ENCODE results near the gene BANK1. TPM values are rescaled to one million over a fixed set of nuclear protein-coding genes. Genes with fewer than 3 reads are reported as not detected.

BANK1 gene
- polyA plus RNA-seq, 1 donor: 0.63 TPM

DNA sequence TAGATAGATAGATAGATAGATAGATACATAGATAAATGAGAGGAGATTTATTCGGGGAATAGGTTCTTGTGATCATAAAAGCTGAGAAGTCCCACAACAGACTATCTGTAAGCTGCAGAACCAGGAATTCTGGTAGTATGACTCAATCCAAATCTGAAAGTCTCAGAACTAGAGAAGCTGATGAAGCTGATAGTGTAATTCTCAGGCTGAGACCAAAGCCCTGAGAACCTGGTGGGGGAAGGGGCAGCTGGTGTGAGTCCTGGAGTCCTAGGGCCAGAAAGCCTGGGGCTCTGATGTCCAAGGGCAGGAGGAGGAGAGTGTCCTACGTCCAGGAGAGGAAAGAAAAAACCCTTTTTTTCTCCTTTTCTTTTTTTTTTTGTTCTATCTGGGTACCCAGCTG, 8.0 kb upstream of the BANK1 start:
- Histone ChIP-seq H3K36me3 (ENCODE audit: control insufficient read depth, insufficient read depth, low read length) (no peaks in the 10 kb centered on the region), H3K4me1 (ENCODE audit: control insufficient read depth, insufficient read depth, low read length) (no peaks in the 10 kb centered on the region), H3K27ac (ENCODE audit: low read length) (no peak overlapping the region), H3K9me3 (ENCODE audit: control insufficient read depth, low read depth, low read length) (no peaks in the 10 kb centered on the region), H3K4me3 (ENCODE audit: low read length) (no peak overlapping the region), H3K27me3 (ENCODE audit: control insufficient read depth, insufficient read depth, low read length) (no peaks in the 10 kb centered on the region)
- WGBS (ENCODE audit: insufficient coverage, low lambda C conversion rate): 100% methylated on average over 1 of the region's 2 CpGs
- DNase-seq: no peak

DNA sequence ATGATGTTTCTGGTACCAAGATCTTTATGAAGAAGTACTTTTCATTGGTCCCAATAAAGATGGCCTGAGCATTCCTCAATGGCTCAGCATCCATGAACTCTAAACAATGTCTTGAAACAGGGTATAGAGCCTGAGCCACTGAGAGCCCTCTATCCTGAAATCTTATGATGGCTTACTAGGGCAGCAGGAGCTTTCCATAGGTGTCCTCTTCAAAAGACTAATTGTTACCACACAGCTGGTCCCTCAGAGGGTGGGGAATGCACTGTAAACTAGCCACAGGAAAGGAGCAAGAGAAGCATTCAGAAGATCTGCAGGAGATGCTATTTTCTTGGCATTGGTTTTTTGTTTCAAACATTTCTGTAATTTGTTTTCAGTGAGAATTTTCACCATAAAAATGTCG, 5.6 kb upstream of the BANK1 start:
- Histone ChIP-seq H3K4me1 (ENCODE audit: control insufficient read depth, insufficient read depth, low read length) (no peaks in the 10 kb centered on the region), H3K4me3 (ENCODE audit: low read length) (no peak overlapping the region), H3K27me3 (ENCODE audit: control insufficient read depth, insufficient read depth, low read length) (no peaks in the 10 kb centered on the region), H3K9me3 (ENCODE audit: control insufficient read depth, low read depth, low read length) (no peaks in the 10 kb centered on the region), H3K36me3 (ENCODE audit: control insufficient read depth, insufficient read depth, low read length) (no peaks in the 10 kb centered on the region), H3K27ac (ENCODE audit: low read length) (no peak overlapping the region)
- WGBS (ENCODE audit: insufficient coverage, low lambda C conversion rate): 75% methylated on average over 1 of the region's 1 CpG
- DNase-seq: no peak

DNA sequence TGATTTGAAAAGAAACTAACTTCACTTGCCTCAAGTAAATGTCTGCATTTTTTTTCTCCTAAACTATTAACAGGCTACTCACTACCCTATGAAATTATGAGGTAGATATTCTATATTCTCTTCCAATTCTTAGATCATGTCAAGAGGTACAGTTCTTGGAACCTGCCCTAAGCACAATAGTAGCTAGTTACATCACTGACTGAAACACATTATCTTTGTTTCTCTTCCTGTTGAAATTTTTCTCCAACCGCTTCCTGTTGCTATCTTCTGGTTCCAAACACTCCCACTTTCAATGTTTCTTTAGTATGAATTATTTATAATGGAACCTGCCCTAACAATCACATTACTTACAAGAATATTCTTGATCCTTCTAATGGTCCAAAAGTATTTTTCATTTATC, 5.0 kb upstream of the BANK1 start:
- WGBS (ENCODE audit: insufficient coverage, low lambda C conversion rate): 88% methylated on average over 1 of the region's 1 CpG
- H3K9me3 ChIP-seq (ENCODE audit: control insufficient read depth, low read depth, low read length): no peaks in the 10 kb centered on the region
- no peak overlapping the region for H3K4me3 ChIP-seq (ENCODE audit: low read length)
- H3K36me3 ChIP-seq (ENCODE audit: control insufficient read depth, insufficient read depth, low read length): no peaks in the 10 kb centered on the region
- H3K27ac ChIP-seq (ENCODE audit: low read length): no peak overlapping the region
- DNase-seq: peak in 1 of 2 donors; percentile 4
- H3K4me1 ChIP-seq (ENCODE audit: control insufficient read depth, insufficient read depth, low read length): no peaks in the 10 kb centered on the region
- H3K27me3 ChIP-seq (ENCODE audit: control insufficient read depth, insufficient read depth, low read length): peaks cover under 1% of the 10 kb centered on the region

DNA sequence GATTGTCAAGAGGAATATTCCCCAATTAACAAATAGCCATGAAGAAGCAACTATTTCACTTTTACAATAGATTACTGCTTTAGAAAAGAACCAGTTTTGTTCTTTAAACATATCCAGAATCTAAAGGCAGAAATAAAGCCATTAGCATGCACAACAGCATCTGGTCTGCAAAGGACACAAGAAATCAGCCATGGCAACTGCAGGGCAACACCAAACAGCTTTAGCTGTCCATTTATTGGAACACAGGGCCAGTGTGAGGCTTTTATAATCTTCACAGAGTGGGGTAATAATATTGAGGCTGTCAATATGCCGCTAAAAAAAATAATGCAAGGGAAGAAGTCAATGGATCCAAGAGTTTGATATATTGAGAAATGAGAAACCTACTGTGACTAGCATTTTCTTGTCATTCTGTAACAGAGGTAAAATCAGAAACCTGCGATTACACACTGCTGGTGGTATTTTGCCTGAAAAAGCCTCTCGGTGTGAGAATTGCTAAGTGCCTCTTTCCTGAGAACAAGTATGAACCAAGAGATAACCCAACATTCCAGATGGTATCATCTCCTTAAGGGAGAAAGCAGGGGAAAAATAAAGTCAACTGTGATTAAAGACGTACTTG, 2.7 kb upstream of the BANK1 start:
- WGBS (ENCODE audit: insufficient coverage, low lambda C conversion rate): 90% methylated on average over 1 of the region's 4 CpGs
- Histone ChIP-seq H3K4me1 (ENCODE audit: control insufficient read depth, insufficient read depth, low read length) (no peaks in the 10 kb centered on the region), H3K27ac (ENCODE audit: low read length) (no peak overlapping the region), H3K36me3 (ENCODE audit: control insufficient read depth, insufficient read depth, low read length) (no peaks in the 10 kb centered on the region), H3K27me3 (ENCODE audit: control insufficient read depth, insufficient read depth, low read length) (peaks cover 9% of the 10 kb centered on the region), H3K4me3 (ENCODE audit: low read length) (no peak overlapping the region), H3K9me3 (ENCODE audit: control insufficient read depth, low read depth, low read length) (no peaks in the 10 kb centered on the region)
- no peak for DNase-seq

DNA sequence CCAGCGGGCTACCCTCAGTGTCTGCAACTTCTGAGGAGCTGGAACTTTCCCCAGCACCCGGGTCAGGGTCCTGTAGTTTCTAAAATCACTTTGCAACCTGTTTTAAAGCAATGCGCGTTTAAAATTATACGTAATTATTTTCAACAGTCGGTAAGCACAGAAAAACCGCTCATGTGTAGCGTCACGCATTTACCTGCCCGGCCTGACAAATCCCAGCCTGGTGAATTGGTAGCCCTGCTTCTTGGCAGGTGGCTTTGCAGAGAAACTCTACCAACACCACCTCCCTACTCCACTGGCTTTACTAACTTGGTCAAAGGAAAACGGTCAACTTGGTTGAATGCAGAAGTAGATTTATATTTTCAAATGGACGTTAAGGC, 640 bp downstream of the BANK1 start:
- H3K27me3 ChIP-seq (ENCODE audit: control insufficient read depth, insufficient read depth, low read length): peaks cover 9% of the 10 kb centered on the region
- H3K4me1 ChIP-seq (ENCODE audit: control insufficient read depth, insufficient read depth, low read length): no peaks in the 10 kb centered on the region
- DNase-seq: no peak
- no peak overlapping the region for H3K27ac ChIP-seq (ENCODE audit: low read length)
- 80% methylated on average over 1 of the region's 12 CpGs for WGBS (ENCODE audit: insufficient coverage, low lambda C conversion rate)
- peak overlapping the region; percentile 61 for H3K4me3 ChIP-seq (ENCODE audit: low read length)
- H3K9me3 ChIP-seq (ENCODE audit: control insufficient read depth, low read depth, low read length): no peaks in the 10 kb centered on the region
- no peaks in the 10 kb centered on the region for H3K36me3 ChIP-seq (ENCODE audit: control insufficient read depth, insufficient read depth, low read length)

DNA sequence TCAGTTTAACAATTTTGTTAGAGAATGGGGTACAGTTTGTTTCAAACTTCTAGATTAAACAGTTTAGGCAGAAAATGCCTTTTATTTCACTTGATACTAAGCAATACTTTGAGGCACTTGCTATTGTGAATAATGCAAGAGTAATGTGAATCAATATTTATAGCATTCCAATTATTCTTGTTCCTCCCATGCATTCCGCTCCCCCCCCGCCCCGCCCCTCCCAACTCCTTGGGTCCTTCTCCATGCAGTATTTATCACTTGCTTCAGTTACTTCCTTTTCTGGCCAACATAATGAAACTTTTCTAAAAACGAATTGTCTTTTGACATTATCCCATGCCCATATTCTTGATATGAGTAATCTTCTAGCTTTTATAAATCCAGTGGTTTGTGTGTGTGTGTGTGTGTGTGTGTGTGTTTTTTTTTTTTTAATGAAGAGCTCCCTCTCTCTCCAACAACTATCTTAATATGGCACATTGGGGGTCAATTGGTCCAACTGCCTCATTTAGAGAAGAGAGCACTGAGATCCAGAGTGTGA, 1.6 kb downstream of the BANK1 start:
- H3K36me3 ChIP-seq (ENCODE audit: control insufficient read depth, insufficient read depth, low read length): no peaks in the 10 kb centered on the region
- no peaks in the 10 kb centered on the region for H3K9me3 ChIP-seq (ENCODE audit: control insufficient read depth, low read depth, low read length)
- H3K27me3 ChIP-seq (ENCODE audit: control insufficient read depth, insufficient read depth, low read length): peaks cover 9% of the 10 kb centered on the region
- 90% methylated on average over 2 of the region's 4 CpGs for WGBS (ENCODE audit: insufficient coverage, low lambda C conversion rate)
- no peak overlapping the region for H3K4me3 ChIP-seq (ENCODE audit: low read length)
- no peaks in the 10 kb centered on the region for H3K4me1 ChIP-seq (ENCODE audit: control insufficient read depth, insufficient read depth, low read length)
- DNase-seq: no peak
- H3K27ac ChIP-seq (ENCODE audit: low read length): no peak overlapping the region

DNA sequence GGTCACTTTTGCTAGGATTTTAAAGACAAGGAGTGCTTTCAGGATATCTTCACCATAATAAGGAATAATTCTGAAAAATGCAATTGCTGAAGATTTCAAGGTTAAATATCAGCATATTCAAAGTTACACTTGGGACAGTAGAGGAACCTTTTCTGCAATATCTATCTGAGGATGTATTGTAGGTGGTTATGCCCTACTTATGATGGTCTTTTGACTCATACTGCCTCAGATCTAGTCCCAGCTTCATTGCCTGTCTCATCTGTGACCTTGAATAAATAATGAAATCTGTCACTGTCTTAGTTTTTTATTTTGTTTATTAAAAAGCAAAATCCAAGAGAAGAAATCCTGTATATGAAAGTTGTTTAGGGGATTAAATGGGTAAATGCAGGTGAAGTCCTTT, 2.9 kb downstream of the BANK1 start:
- Histone ChIP-seq H3K4me1 (ENCODE audit: control insufficient read depth, insufficient read depth, low read length) (no peaks in the 10 kb centered on the region), H3K4me3 (ENCODE audit: low read length) (no peak overlapping the region), H3K27me3 (ENCODE audit: control insufficient read depth, insufficient read depth, low read length) (peaks cover 9% of the 10 kb centered on the region), H3K9me3 (ENCODE audit: control insufficient read depth, low read depth, low read length) (no peaks in the 10 kb centered on the region), H3K36me3 (ENCODE audit: control insufficient read depth, insufficient read depth, low read length) (no peaks in the 10 kb centered on the region), H3K27ac (ENCODE audit: low read length) (no peak overlapping the region)
- DNase-seq: no peak

DNA sequence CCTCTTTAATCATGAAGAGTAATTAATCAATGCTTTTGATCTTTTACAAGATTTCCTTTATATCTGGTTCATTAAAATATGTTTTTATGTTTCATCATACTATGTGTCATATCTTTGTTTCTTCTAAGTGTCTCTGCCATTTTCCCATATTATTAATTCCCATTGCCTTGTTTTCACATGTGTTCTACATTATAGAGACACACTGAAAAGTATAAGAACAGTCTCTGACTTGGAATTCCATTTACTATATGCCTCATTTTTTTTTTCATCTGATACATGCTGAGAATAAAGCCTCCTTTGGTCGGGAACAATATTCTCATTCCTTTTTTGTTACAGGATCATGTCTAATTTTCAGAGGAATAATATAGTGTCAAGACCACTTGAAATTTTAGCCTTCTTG, 4.3 kb downstream of the BANK1 start:
- H3K27me3 ChIP-seq (ENCODE audit: control insufficient read depth, insufficient read depth, low read length): peaks cover 9% of the 10 kb centered on the region
- H3K36me3 ChIP-seq (ENCODE audit: control insufficient read depth, insufficient read depth, low read length): no peaks in the 10 kb centered on the region
- no CpG with 5 or more reads among the region's 1 CpG for WGBS (ENCODE audit: insufficient coverage, low lambda C conversion rate)
- H3K4me3 ChIP-seq (ENCODE audit: low read length): no peak overlapping the region
- H3K9me3 ChIP-seq (ENCODE audit: control insufficient read depth, low read depth, low read length): no peaks in the 10 kb centered on the region
- no peaks in the 10 kb centered on the region for H3K4me1 ChIP-seq (ENCODE audit: control insufficient read depth, insufficient read depth, low read length)
- no peak for DNase-seq
- no peak overlapping the region for H3K27ac ChIP-seq (ENCODE audit: low read length)

DNA sequence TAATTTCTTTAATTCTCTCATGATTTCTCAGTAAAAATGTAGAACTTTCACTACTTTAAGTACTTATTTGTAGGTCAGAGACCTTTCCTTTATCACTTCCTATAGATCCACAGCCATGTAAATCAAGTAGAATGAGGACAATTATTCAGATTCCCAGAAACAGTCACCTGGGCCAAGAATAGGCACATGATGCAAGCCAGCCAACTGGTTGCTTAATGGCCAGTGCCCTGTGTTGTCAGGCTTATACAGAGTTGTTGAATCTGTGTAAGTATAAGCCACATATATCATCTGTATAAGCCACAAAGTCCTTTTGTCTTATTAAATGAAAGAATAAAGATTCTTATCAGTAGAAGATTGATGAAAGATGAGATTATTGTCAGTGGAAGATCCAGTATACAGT, 5.2 kb downstream of the BANK1 start:
- H3K27me3 ChIP-seq (ENCODE audit: control insufficient read depth, insufficient read depth, low read length): peaks cover 6% of the 10 kb centered on the region
- H3K36me3 ChIP-seq (ENCODE audit: control insufficient read depth, insufficient read depth, low read length): no peaks in the 10 kb centered on the region
- no peak overlapping the region for H3K4me3 ChIP-seq (ENCODE audit: low read length)
- H3K4me1 ChIP-seq (ENCODE audit: control insufficient read depth, insufficient read depth, low read length): no peaks in the 10 kb centered on the region
- DNase-seq: no peak
- H3K9me3 ChIP-seq (ENCODE audit: control insufficient read depth, low read depth, low read length): no peaks in the 10 kb centered on the region
- no peak overlapping the region for H3K27ac ChIP-seq (ENCODE audit: low read length)

DNA sequence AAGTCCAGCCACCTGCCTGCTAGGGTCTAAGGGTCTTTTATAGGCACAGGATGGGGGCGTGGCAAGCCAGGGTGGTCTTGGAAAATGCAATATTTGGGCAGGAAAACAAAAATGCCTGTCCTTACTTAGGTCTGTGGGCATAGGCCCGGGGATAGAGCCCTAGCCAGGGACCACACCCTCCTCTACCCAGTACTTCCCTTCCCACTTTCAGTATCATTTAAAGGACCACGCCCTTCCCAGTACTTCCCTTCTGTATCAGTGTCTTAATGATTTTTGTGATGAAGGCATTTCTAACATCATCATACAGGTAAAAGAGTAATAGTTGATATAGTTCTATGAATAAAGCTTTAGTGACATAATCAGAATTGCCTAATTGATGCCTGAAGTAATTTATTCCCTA, 11.4 kb downstream of the BANK1 start:
- WGBS (ENCODE audit: insufficient coverage, low lambda C conversion rate): 86% methylated on average over 1 of the region's 3 CpGs
- H3K36me3 ChIP-seq (ENCODE audit: control insufficient read depth, insufficient read depth, low read length): no peaks in the 10 kb centered on the region
- no peak for DNase-seq
- no peaks in the 10 kb centered on the region for H3K4me1 ChIP-seq (ENCODE audit: control insufficient read depth, insufficient read depth, low read length)
- no peaks in the 10 kb centered on the region for H3K9me3 ChIP-seq (ENCODE audit: control insufficient read depth, low read depth, low read length)
- no peak overlapping the region for H3K4me3 ChIP-seq (ENCODE audit: low read length)
- H3K27ac ChIP-seq (ENCODE audit: low read length): no peak overlapping the region
- no peaks in the 10 kb centered on the region for H3K27me3 ChIP-seq (ENCODE audit: control insufficient read depth, insufficient read depth, low read length)

DNA sequence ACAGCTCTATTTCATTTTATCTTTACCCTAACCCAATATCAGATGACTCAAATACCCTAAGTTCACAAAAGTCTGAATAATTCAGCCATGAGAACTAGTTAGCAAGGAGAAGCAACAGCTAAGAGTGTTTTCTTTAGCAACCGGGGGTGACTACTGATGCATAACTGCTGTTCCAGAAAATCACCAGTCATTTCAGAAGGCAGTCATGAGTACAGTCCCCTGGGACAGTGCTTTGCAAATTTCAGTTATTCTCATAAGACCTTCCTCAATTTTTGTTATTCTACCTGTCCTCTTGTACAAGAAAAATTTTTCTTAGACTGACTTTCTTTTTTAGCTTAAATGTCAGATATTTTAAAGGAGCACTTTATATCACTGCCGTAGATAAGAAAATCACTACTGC, 16.4 kb downstream of the BANK1 start:
- Histone ChIP-seq H3K4me1 (ENCODE audit: control insufficient read depth, insufficient read depth, low read length) (no peaks in the 10 kb centered on the region), H3K36me3 (ENCODE audit: control insufficient read depth, insufficient read depth, low read length) (no peaks in the 10 kb centered on the region), H3K4me3 (ENCODE audit: low read length) (no peak overlapping the region), H3K27me3 (ENCODE audit: control insufficient read depth, insufficient read depth, low read length) (no peaks in the 10 kb centered on the region), H3K27ac (ENCODE audit: low read length) (no peak overlapping the region), H3K9me3 (ENCODE audit: control insufficient read depth, low read depth, low read length) (no peaks in the 10 kb centered on the region)
- no peak for DNase-seq
- WGBS (ENCODE audit: insufficient coverage, low lambda C conversion rate): 80% methylated on average over 1 of the region's 2 CpGs
